HepG2 (cell line): ENCODE results near the gene PTPRN. TPM values are rescaled to one million over a fixed set of nuclear protein-coding genes. Genes with fewer than 3 reads are reported as not detected.
A peak's percentile ranks its signal among the peaks of the same experiment; 100 is the strongest.

Experiments used
- CHCHD3 ChIP-seq: sonication (generic); formaldehyde crosslinking; IDR thresholded peaks from 2 replicates; pipeline ENCODE4 v1.8.0; 2022; ENCODE audit warnings: mild to moderate bottlenecking, missing genetic modification reagents, moderate library complexity
- CREB3 ChIP-seq: sonication (generic); formaldehyde crosslinking; IDR thresholded peaks from 2 replicates; pipeline ENCODE4 v1.5.0; 2020; ENCODE audit warnings: missing genetic modification reagents
- FOXA3 ChIP-seq: IDR thresholded peaks from 2 replicates; pipeline ENCODE4 v1.6.1; 2016; ENCODE audit warnings: missing genetic modification reagents, missing compliant biosample characterization
- HHEX ChIP-seq: IDR thresholded peaks from 2 replicates; pipeline ENCODE4 v1.6.1; 2016; ENCODE audit warnings: control low read depth
- HMG20A ChIP-seq: IDR thresholded peaks from 2 replicates; pipeline ENCODE4 v1.6.1; 2016; ENCODE audit warnings: borderline replicate concordance
- IRX3 ChIP-seq: sonication (generic); formaldehyde crosslinking; IDR thresholded peaks from 2 replicates; pipeline ENCODE4 v1.8.1; 2023; ENCODE audit warnings: mild to moderate bottlenecking, low read depth, missing genetic modification reagents, borderline replicate concordance
- KAT2B ChIP-seq: fragments of 150-350 bp; IDR thresholded peaks from 2 replicates; pipeline ENCODE4 v1.6.1; 2014; ENCODE audit warnings: low read depth, low read length, borderline replicate concordance
- MXD1 ChIP-seq: sonication (generic); formaldehyde crosslinking; IDR thresholded peaks from 2 replicates; pipeline ENCODE4 v1.4.0; 2020; ENCODE audit warnings: mild to moderate bottlenecking, missing genetic modification reagents
- NFKB2 ChIP-seq: sonication (generic); formaldehyde crosslinking; IDR thresholded peaks from 2 replicates; pipeline ENCODE4 v1.4.0; 2020; ENCODE audit warnings: missing genetic modification reagents, borderline replicate concordance
- SIX4 ChIP-seq: sonication (generic); formaldehyde crosslinking; IDR thresholded peaks from 2 replicates; pipeline ENCODE4 v1.4.0; 2020; ENCODE audit warnings: missing genetic modification reagents
- SMAD1 ChIP-seq: sonication (generic); formaldehyde crosslinking; IDR thresholded peaks from 2 replicates; pipeline ENCODE4 v1.4.0; 2020; ENCODE audit warnings: missing genetic modification reagents, low read depth, mild to moderate bottlenecking, borderline replicate concordance
- TCF7 ChIP-seq: sonication (generic); IDR thresholded peaks from 2 replicates; pipeline ENCODE4 v1.6.1; 2016; ENCODE audit warnings: antibody characterized with exemption, low read depth
- U2AF2 ChIP-seq: fragments of 200-400 bp; formaldehyde crosslinking; IDR thresholded peaks from 2 replicates; pipeline ENCODE4 v1.6.1; 2017; ENCODE audit warnings: low read depth, mild to moderate bottlenecking, low read length
- YEATS2 ChIP-seq: sonication (generic); formaldehyde crosslinking; IDR thresholded peaks from 2 replicates; pipeline ENCODE4 v1.4.0; 2020; ENCODE audit warnings: missing genetic modification reagents, borderline replicate concordance
- ZNF552 ChIP-seq: sonication (generic); formaldehyde crosslinking; IDR thresholded peaks from 2 replicates; pipeline ENCODE4 v1.9.0; 2022; ENCODE audit warnings: missing genetic modification reagents, mild to moderate bottlenecking, borderline replicate concordance
- ZNF720 ChIP-seq: sonication (generic); formaldehyde crosslinking; IDR thresholded peaks from 2 replicates; pipeline ENCODE4 v1.4.0; 2020; ENCODE audit warnings: missing genetic modification reagents
- ZNF737 ChIP-seq: sonication (generic); formaldehyde crosslinking; IDR thresholded peaks from 2 replicates; pipeline ENCODE4 v1.5.0; 2020; ENCODE audit warnings: missing genetic modification reagents, mild to moderate bottlenecking, borderline replicate concordance
- ZNF766 ChIP-seq: sonication (generic); formaldehyde crosslinking; IDR thresholded peaks from 2 replicates; pipeline ENCODE4 v1.5.0; 2020; ENCODE audit warnings: missing genetic modification reagents, borderline replicate concordance
- ZNF775 ChIP-seq: sonication (generic); formaldehyde crosslinking; IDR thresholded peaks from 2 replicates; pipeline ENCODE4 v1.4.0; 2020; ENCODE audit warnings: missing genetic modification reagents, mild to moderate bottlenecking, moderate library complexity, borderline replicate concordance
- ZSCAN20 ChIP-seq: sonication (generic); formaldehyde crosslinking; IDR thresholded peaks from 2 replicates; pipeline ENCODE4 v1.4.0; 2020; ENCODE audit warnings: missing genetic modification reagents, mild to moderate bottlenecking, borderline replicate concordance
- ZSCAN9 ChIP-seq: IDR thresholded peaks from 2 replicates; pipeline ENCODE4 v1.6.1; 2016; ENCODE audit warnings: borderline replicate concordance
- polyA plus RNA-seq, 8 experiments: library from polyadenylated mRNA; depleted of rRNA in 3 of 8; stranded (reverse) in 7 of 8; unstranded in 1 of 8; fragments of >200 nt; fragmentation: Illumina TruSeq in 4 of 8; extraction: Trizol in 4 of 8; gene quantifications; 2 replicates each; pipeline versions ENCODE4 v1.2.1 to v1.2.3, GENCODE V29; 2011 to 2016; ENCODE audit warnings: low read depth in 4 of 8, missing spikeins in 1 of 8, mixed read lengths in 1 of 8; ENCODE audit not compliant: insufficient read depth in 1 of 8
- total RNA-seq, 5 experiments: library from RNA; depleted of rRNA; stranded (reverse); fragments of >200 nt; fragmentation: Illumina TruSeq; extraction: Trizol; gene quantifications; 2 replicates each; pipeline ENCODE4 v1.2.3, GENCODE V29; 2016; ENCODE audit warnings: low read depth in 1 of 5
- TF ChIP-seq, protein P1 (sequence below): IDR thresholded peaks from 2 replicates; pipeline ENCODE4 v1.6.1; 2016; ENCODE audit warnings: mild to moderate bottlenecking, missing biosample characterization, missing genetic modification reagents
- TF ChIP-seq, protein P2 (sequence below): IDR thresholded peaks from 2 replicates; pipeline ENCODE4 v1.6.1; 2016; ENCODE audit warnings: low read depth, missing genetic modification reagents, missing compliant biosample characterization

PTPRN gene
- total and polyA plus RNA-seq, 2 of the 13 experiments (the other 11 are each of a cell fraction or from before 2014, with no cell fraction given) = 0.26 TPM; not detected in 1

DNA sequence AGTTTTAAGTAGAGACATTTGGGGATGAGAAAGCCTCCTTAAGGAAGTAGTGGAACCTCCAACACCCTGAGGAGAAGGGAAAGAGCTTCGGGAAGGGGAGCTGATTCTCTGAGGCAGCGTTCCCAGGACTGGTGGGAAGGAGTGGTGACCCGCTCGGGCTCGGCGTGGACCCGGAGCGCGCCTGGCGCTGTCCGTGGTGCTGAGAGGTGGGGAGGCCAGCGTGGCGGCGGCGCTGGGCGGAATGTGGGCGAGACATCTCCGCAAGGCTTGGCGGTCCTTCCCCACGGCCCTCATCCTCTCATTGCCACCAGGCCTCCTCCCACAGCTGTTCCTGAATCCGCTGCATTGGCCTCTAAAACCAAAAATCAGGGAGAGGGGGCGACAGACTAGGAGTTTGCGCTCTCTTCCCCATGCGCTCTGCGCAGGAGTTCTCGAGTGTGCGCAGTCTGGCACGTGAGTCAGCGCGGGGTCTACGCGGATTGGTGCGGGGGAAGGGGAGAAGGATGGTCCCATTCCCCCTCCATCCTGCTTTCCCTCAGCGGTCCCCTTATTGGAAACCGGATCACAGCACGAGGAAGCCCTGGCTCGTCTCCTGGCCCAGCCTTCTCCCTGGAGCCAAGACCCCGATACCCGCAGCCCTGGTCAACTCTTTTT, 22.5 kb upstream of the PTPRN start (continued):
- 0 out of 2 replicates have a peak, but pooled peaks have one; percentile 34 for TF ChIP-seq YEATS2 (CRISPR knock-in tag)
- 0 out of 2 replicates have a peak, but pooled peaks have one; percentile 10 for TF ChIP-seq HHEX
- TF ChIP-seq HMG20A (CRISPR knock-in tag) = peak; percentile 50; the same call in 1 of the 2 replicates
- TF ChIP-seq CHCHD3 (CRISPR knock-in tag) = peak; percentile 88; the same call in 1 of the 2 replicates
- TF ChIP-seq U2AF2 = no peak
- TF ChIP-seq SMAD1 (CRISPR knock-in tag) = 0 out of 2 replicates have a peak, but pooled peaks have one; percentile 24
- peak; percentile 75 for TF ChIP-seq MXD1 (CRISPR knock-in tag)
- TF ChIP-seq, protein P1, sequence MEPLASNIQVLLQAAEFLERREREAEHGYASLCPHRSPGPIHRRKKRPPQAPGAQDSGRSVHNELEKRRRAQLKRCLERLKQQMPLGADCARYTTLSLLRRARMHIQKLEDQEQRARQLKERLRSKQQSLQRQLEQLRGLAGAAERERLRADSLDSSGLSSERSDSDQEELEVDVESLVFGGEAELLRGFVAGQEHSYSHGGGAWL (CRISPR knock-in tag) = peak; percentile 96
- TF ChIP-seq, protein P2, sequence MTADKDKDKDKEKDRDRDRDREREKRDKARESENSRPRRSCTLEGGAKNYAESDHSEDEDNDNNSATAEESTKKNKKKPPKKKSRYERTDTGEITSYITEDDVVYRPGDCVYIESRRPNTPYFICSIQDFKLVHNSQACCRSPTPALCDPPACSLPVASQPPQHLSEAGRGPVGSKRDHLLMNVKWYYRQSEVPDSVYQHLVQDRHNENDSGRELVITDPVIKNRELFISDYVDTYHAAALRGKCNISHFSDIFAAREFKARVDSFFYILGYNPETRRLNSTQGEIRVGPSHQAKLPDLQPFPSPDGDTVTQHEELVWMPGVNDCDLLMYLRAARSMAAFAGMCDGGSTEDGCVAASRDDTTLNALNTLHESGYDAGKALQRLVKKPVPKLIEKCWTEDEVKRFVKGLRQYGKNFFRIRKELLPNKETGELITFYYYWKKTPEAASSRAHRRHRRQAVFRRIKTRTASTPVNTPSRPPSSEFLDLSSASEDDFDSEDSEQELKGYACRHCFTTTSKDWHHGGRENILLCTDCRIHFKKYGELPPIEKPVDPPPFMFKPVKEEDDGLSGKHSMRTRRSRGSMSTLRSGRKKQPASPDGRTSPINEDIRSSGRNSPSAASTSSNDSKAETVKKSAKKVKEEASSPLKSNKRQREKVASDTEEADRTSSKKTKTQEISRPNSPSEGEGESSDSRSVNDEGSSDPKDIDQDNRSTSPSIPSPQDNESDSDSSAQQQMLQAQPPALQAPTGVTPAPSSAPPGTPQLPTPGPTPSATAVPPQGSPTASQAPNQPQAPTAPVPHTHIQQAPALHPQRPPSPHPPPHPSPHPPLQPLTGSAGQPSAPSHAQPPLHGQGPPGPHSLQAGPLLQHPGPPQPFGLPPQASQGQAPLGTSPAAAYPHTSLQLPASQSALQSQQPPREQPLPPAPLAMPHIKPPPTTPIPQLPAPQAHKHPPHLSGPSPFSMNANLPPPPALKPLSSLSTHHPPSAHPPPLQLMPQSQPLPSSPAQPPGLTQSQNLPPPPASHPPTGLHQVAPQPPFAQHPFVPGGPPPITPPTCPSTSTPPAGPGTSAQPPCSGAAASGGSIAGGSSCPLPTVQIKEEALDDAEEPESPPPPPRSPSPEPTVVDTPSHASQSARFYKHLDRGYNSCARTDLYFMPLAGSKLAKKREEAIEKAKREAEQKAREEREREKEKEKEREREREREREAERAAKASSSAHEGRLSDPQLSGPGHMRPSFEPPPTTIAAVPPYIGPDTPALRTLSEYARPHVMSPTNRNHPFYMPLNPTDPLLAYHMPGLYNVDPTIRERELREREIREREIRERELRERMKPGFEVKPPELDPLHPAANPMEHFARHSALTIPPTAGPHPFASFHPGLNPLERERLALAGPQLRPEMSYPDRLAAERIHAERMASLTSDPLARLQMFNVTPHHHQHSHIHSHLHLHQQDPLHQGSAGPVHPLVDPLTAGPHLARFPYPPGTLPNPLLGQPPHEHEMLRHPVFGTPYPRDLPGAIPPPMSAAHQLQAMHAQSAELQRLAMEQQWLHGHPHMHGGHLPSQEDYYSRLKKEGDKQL (CRISPR knock-in tag) = no peak
- peak; percentile 95 for TF ChIP-seq ZNF720 (CRISPR knock-in tag)
- peak; percentile 43; the same call in 1 of the 2 replicates for TF ChIP-seq FOXA3 (CRISPR knock-in tag)
- TF ChIP-seq ZNF552 (CRISPR knock-in tag) = peak; percentile 30; the same call in 1 of the 2 replicates
- TF ChIP-seq ZNF775 (CRISPR knock-in tag) = no peak
- peak; percentile 70 for TF ChIP-seq ZSCAN20 (CRISPR knock-in tag)
- peak; percentile 86; the same call in 1 of the 2 replicates for TF ChIP-seq SIX4 (CRISPR knock-in tag)
- no peak for TF ChIP-seq TCF7
- no peak; the same call in 1 of the 2 replicates for TF ChIP-seq IRX3 (CRISPR knock-in tag)
- no peak for TF ChIP-seq KAT2B
- TF ChIP-seq ZSCAN9 = peak; percentile 99
- TF ChIP-seq CREB3 (CRISPR knock-in tag) = peak; percentile 90; the same call in 1 of the 2 replicates
- peak; percentile 63; the same call in 1 of the 2 replicates for TF ChIP-seq ZNF737 (CRISPR knock-in tag)
- TF ChIP-seq ZNF766 (CRISPR knock-in tag) = peak; percentile 82; the same call in 1 of the 2 replicates
- TF ChIP-seq NFKB2 (CRISPR knock-in tag) = peak; percentile 97
